Measurements from ENCODE around the gene CNPY1. TPM values are rescaled to one million over a fixed set of nuclear protein-coding genes. Genes with fewer than 3 reads are reported as not detected.

Gene CNPY1
- total and polyA plus RNA-seq, 9 of the 15 experiments (the other 6 are each of a cell fraction or from before 2014, with no cell fraction given): not detected

- no peak for ATAC-seq
These were observed 17.0 kb downstream of the CNPY1 start for GRCh38 chr7:155529346-155529745.

GRCh38 chr7:155527664-155528063 is 18.7 kb downstream of the CNPY1 start:
- no peak for FAIRE-seq
- no peak for DNase-seq (ENCODE audit: extremely low read depth in 1 of 4, low spot score in 3 of 4)
- Histone ChIP-seq H2AFZ (ENCODE audit: low read depth, low read length) (no peak overlapping the region), H3K9me1 (ENCODE audit: control insufficient read depth, insufficient read depth, low read length) (no peaks in the 10 kb centered on the region), H3K36me3 (ENCODE audit: control insufficient read depth, insufficient read depth, low read length) (no peaks in the 10 kb centered on the region), H3K4me3 (no peak overlapping the region), H3K4me2 (ENCODE audit: insufficient read depth, low read length) (no peak overlapping the region), H4K20me1 (replicated peaks; ENCODE audit: control insufficient read depth, insufficient read depth, low read length) (peaks cover 7% of the 10 kb centered on the region; the same call in 1 of the 2 replicates), H3K27ac (ENCODE audit: extremely low read depth, low read depth, low read length) (no peak overlapping the region), H3K4me1 (replicated peaks in 1 of 2; ENCODE audit: control insufficient read depth in 2 of 2, insufficient read depth in 2 of 2, low read length in 2 of 2) (no peaks in the 10 kb centered on the region), H3K79me2 (ENCODE audit: control insufficient read depth, insufficient read depth, low read length) (no peaks in the 10 kb centered on the region), H3K9me3 (replicated peaks; ENCODE audit: control insufficient read depth, insufficient read depth, low read depth, low read length) (no peaks in the 10 kb centered on the region), H3K27me3 (ENCODE audit: control insufficient read depth in 2 of 2, insufficient read depth in 2 of 2, low read length in 2 of 2) (peaks cover 72 to 84% of the 10 kb centered on the region in 2 experiments), H3K9ac (ENCODE audit: insufficient read depth in 1 of 2, low read depth in 2 of 2, low read length in 2 of 2) (no peak overlapping the region)
- ChIA-PET CTCF (ENCODE audit: low intra/inter-chr PET ratio) (no interaction called here), POLR2A (interaction anchor here (0.6 to 1.0 kb wide), 2 partner anchors 10 to 1112 kb away, joined by 3 read pairs; no protein-coding TSS in a partner anchor)
- in situ Hi-C loops (cut with MboI) (no loop called here), intact Hi-C loops (cut with micrococcal nuclease) (no loop called here)
- 2% methylated on average over 7 of the region's 7 CpGs for WGBS (ENCODE audit: insufficient coverage, low coverage, missing lambda C conversion rate)
- no peak for ATAC-seq
- no peak for TF ChIP-seq GTF3C2 (IDR thresholded peaks at IDR 0.05; ENCODE audit: borderline replicate concordance, extremely low read depth, insufficient read length)
- no TSS peak for BruUV-seq (replicated peaks)

More at GRCh38 chr7:155529346-155529745, 17.0 kb downstream of the CNPY1 start:
- intact Hi-C loops (cut with micrococcal nuclease) (no loop called here), in situ Hi-C loops (cut with MboI) (no loop called here)
- Histone ChIP-seq H3K79me2 (ENCODE audit: control insufficient read depth, insufficient read depth, low read length) (no peaks in the 10 kb centered on the region), H3K9ac (ENCODE audit: insufficient read depth in 1 of 2, low read depth in 2 of 2, low read length in 2 of 2) (no peak overlapping the region), H3K27me3 (ENCODE audit: control insufficient read depth in 2 of 2, insufficient read depth in 2 of 2, low read length in 2 of 2) (peaks cover 71 to 84% of the 10 kb centered on the region in 2 experiments), H3K4me3 (no peak overlapping the region), H3K27ac (ENCODE audit: extremely low read depth, low read depth, low read length) (no peak overlapping the region), H3K36me3 (ENCODE audit: control insufficient read depth, insufficient read depth, low read length) (no peaks in the 10 kb centered on the region), H3K4me1 (replicated peaks in 1 of 2; ENCODE audit: control insufficient read depth in 2 of 2, insufficient read depth in 2 of 2, low read length in 2 of 2) (peaks cover 0 to 13% of the 10 kb centered on the region in 2 experiments; a peak in 3 of 5 replicates), H3K4me2 (ENCODE audit: insufficient read depth, low read length) (no peak overlapping the region), H2AFZ (ENCODE audit: low read depth, low read length) (no peak overlapping the region), H4K20me1 (replicated peaks; ENCODE audit: control insufficient read depth, insufficient read depth, low read length) (peaks cover 14% of the 10 kb centered on the region), H3K9me1 (ENCODE audit: control insufficient read depth, insufficient read depth, low read length) (peaks cover 2% of the 10 kb centered on the region), H3K9me3 (replicated peaks; ENCODE audit: control insufficient read depth, insufficient read depth, low read depth, low read length) (no peaks in the 10 kb centered on the region)
- ChIA-PET POLR2A (interaction anchor here (0.6 to 1.2 kb wide), 2 partner anchors 16 to 17 kb away, joined by 3 read pairs; no protein-coding TSS in a partner anchor), CTCF (ENCODE audit: low intra/inter-chr PET ratio) (no interaction called here)
- no peak for TF ChIP-seq NCOA1 (IDR thresholded peaks at IDR 0.05; ENCODE audit: low read depth)
- no peak for TF ChIP-seq KLF10 (CRISPR knock-in tag; IDR thresholded peaks at IDR 0.05)
- TF ChIP-seq ZNF717 (CRISPR knock-in tag; IDR thresholded peaks at IDR 0.05): no peak
- 0 out of 2 replicates have a peak, but pooled peaks have one; percentile 11 for TF ChIP-seq ATF3 (IDR thresholded peaks at IDR 0.05)
- TF ChIP-seq ATF3 (CRISPR knock-in tag; conservative IDR thresholded peaks at IDR 0.05): no peak
- DNase-seq (ENCODE audit: extremely low read depth in 1 of 4, low spot score in 3 of 4) (no peak), FAIRE-seq (no peak)
- WGBS (ENCODE audit: insufficient coverage, low coverage, missing lambda C conversion rate): 0% methylated on average over 4 of the region's 4 CpGs
- no TSS peak for BruUV-seq (replicated peaks)

Data from K562 (cell line).